Measurements from ENCODE around the gene PIGR. TPM values are rescaled to one million over a fixed set of nuclear protein-coding genes. Genes with fewer than 3 reads are reported as not detected.

The PIGR gene
- polyA plus RNA-seq, 1 donor (not counting 4 experiments of a cell fraction or from before 2014, with no cell fraction given) = 0.01 TPM

- H3K4me3 ChIP-seq (ENCODE audit: control insufficient read depth in 2 of 3, extremely low read depth in 1 of 3, insufficient read depth in 2 of 3, low read depth in 1 of 3, low read length in 3 of 3) = no peak overlapping the region
- no peak overlapping the region for H3K4me2 ChIP-seq (ENCODE audit: control insufficient read depth, extremely low read depth, insufficient read depth, low read depth, low read length)
- no peaks in the 10 kb centered on the region for H3K27me3 ChIP-seq (ENCODE audit: control insufficient read depth, extremely low read depth, insufficient read depth, low read length)
- no peaks in the 10 kb centered on the region for H3K79me2 ChIP-seq (ENCODE audit: control insufficient read depth, insufficient read depth, low read length)
- H3K36me3 ChIP-seq (ENCODE audit: control insufficient read depth in 2 of 2, extremely low read depth in 1 of 2, insufficient read depth in 2 of 2, low read length in 2 of 2) = no peaks in the 10 kb centered on the region
- H3K4me1 ChIP-seq (ENCODE audit: control insufficient read depth, extremely low read depth, insufficient read depth, low read length) = no peaks in the 10 kb centered on the region
- DNase-seq (ENCODE audit: low read depth, low spot score) (no peak), FAIRE-seq (no peak)
- H3K9me3 ChIP-seq (ENCODE audit: control insufficient read depth, low read depth, low read length) = no peaks in the 10 kb centered on the region
- TF ChIP-seq, protein P1, sequence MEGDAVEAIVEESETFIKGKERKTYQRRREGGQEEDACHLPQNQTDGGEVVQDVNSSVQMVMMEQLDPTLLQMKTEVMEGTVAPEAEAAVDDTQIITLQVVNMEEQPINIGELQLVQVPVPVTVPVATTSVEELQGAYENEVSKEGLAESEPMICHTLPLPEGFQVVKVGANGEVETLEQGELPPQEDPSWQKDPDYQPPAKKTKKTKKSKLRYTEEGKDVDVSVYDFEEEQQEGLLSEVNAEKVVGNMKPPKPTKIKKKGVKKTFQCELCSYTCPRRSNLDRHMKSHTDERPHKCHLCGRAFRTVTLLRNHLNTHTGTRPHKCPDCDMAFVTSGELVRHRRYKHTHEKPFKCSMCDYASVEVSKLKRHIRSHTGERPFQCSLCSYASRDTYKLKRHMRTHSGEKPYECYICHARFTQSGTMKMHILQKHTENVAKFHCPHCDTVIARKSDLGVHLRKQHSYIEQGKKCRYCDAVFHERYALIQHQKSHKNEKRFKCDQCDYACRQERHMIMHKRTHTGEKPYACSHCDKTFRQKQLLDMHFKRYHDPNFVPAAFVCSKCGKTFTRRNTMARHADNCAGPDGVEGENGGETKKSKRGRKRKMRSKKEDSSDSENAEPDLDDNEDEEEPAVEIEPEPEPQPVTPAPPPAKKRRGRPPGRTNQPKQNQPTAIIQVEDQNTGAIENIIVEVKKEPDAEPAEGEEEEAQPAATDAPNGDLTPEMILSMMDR (optimal IDR thresholded peaks at IDR 0.05 in 1 of 3, IDR thresholded peaks at IDR 0.05 in 1 of 3, conservative IDR thresholded peaks at IDR 0.05 in 1 of 3; ENCODE audit: extremely low read depth in 1 of 3, insufficient read depth in 2 of 3, low read length in 3 of 3) = no peak
- no peak for TF ChIP-seq EZH2 (IDR thresholded peaks at IDR 0.05; ENCODE audit: low read length)
- H3K9me1 ChIP-seq (ENCODE audit: control insufficient read depth, extremely low read depth, insufficient read depth, low read length) = no peaks in the 10 kb centered on the region
- H3K27ac ChIP-seq (ENCODE audit: control insufficient read depth, insufficient read depth, low read length) = no peak overlapping the region
- H4K20me1 ChIP-seq (ENCODE audit: control insufficient read depth, extremely low read depth, insufficient read depth, low read length) = no peaks in the 10 kb centered on the region
- H3K9ac ChIP-seq (ENCODE audit: control insufficient read depth, extremely low read depth, insufficient read depth, low read length) = no peak overlapping the region
- dilution Hi-C loops (cut with MboI; ENCODE audit: extremely low pct_ligation_motif_present, low sequenced_read_pairs) = loop anchor here (10.0 kb wide), 1 partner anchor 55 kb away; no protein-coding TSS in a partner anchor
- no peak overlapping the region for H2AFZ ChIP-seq (ENCODE audit: control insufficient read depth, low read length)
Observed at GRCh38 chr1:206929524-206929923, 16.7 kb downstream of the PIGR start.

- FAIRE-seq = no peak
Observed at GRCh38 chr1:206926286-206926685, 20.0 kb downstream of the PIGR start.

More at GRCh38 chr1:206926286-206926685, 20.0 kb downstream of the PIGR start:
- no peak overlapping the region for H3K27ac ChIP-seq (ENCODE audit: control insufficient read depth, insufficient read depth, low read length)
- no peak for TF ChIP-seq EZH2 (IDR thresholded peaks at IDR 0.05; ENCODE audit: low read length)
- TF ChIP-seq, protein P1 (optimal IDR thresholded peaks at IDR 0.05 in 1 of 3, IDR thresholded peaks at IDR 0.05 in 1 of 3, conservative IDR thresholded peaks at IDR 0.05 in 1 of 3; ENCODE audit: extremely low read depth in 1 of 3, insufficient read depth in 2 of 3, low read length in 3 of 3) = no peak
- no peak overlapping the region for H3K4me3 ChIP-seq (ENCODE audit: control insufficient read depth in 2 of 3, extremely low read depth in 1 of 3, insufficient read depth in 2 of 3, low read depth in 1 of 3, low read length in 3 of 3)
- no peaks in the 10 kb centered on the region for H3K9me3 ChIP-seq (ENCODE audit: control insufficient read depth, low read depth, low read length)
- H3K9ac ChIP-seq (ENCODE audit: control insufficient read depth, extremely low read depth, insufficient read depth, low read length) = no peak overlapping the region
- H4K20me1 ChIP-seq (ENCODE audit: control insufficient read depth, extremely low read depth, insufficient read depth, low read length) = no peaks in the 10 kb centered on the region
- dilution Hi-C loops (cut with MboI; ENCODE audit: extremely low pct_ligation_motif_present, low sequenced_read_pairs) = loop anchor here (10.0 kb wide), 1 partner anchor 59 kb away; no protein-coding TSS in a partner anchor
- no peak overlapping the region for H2AFZ ChIP-seq (ENCODE audit: control insufficient read depth, low read length)
- no peak for DNase-seq (ENCODE audit: low read depth, low spot score)
- H3K4me2 ChIP-seq (ENCODE audit: control insufficient read depth, extremely low read depth, insufficient read depth, low read depth, low read length) = no peak overlapping the region
- no peaks in the 10 kb centered on the region for H3K36me3 ChIP-seq (ENCODE audit: control insufficient read depth in 2 of 2, extremely low read depth in 1 of 2, insufficient read depth in 2 of 2, low read length in 2 of 2)
- no peaks in the 10 kb centered on the region for H3K79me2 ChIP-seq (ENCODE audit: control insufficient read depth, insufficient read depth, low read length)
- H3K4me1 ChIP-seq (ENCODE audit: control insufficient read depth, extremely low read depth, insufficient read depth, low read length) = no peaks in the 10 kb centered on the region
- H3K9me1 ChIP-seq (ENCODE audit: control insufficient read depth, extremely low read depth, insufficient read depth, low read length) = no peaks in the 10 kb centered on the region
- H3K27me3 ChIP-seq (ENCODE audit: control insufficient read depth, extremely low read depth, insufficient read depth, low read length) = no peaks in the 10 kb centered on the region

All from keratinocyte (primary cell).